Liver (tissue), 9 donors: ENCODE measurements around the gene MAP3K15. TPM values are rescaled to one million over a fixed set of nuclear protein-coding genes. Genes with fewer than 3 reads are reported as not detected.

Experiments
- DNase-seq: peaks from one replicate; pipeline ENCODE4 v3.0.0-alpha.2; 2017; ENCODE audit warnings: low spot score
- H3K27ac ChIP-seq, 2 donors: one replicate each; pipeline ENCODE4 v1.7.0; 2013; ENCODE audit warnings: inconsistent platforms in 2 of 2, low read length in 2 of 2, control low read depth in 1 of 2, low read depth in 1 of 2, mild to moderate bottlenecking in 1 of 2
- H3K27me3 ChIP-seq, 4 donors: one replicate each; pipeline versions ENCODE4 v1.6.1 to v1.7.0; 2013; ENCODE audit warnings: low read length in 3 of 4, inconsistent platforms in 1 of 4, mild to moderate bottlenecking in 1 of 4, moderate library complexity in 1 of 4; ENCODE audit not compliant: control insufficient read depth in 4 of 4, insufficient read depth in 4 of 4
- H3K36me3 ChIP-seq, 4 donors: one replicate each; pipeline versions ENCODE4 v1.6.1 to v1.7.0; 2013; ENCODE audit warnings: low read length in 3 of 4, mild to moderate bottlenecking in 3 of 4, low read depth in 1 of 4, moderate library complexity in 1 of 4; ENCODE audit not compliant: control insufficient read depth in 4 of 4, insufficient read depth in 3 of 4
- H3K4me1 ChIP-seq, 4 donors: one replicate each; pipeline versions ENCODE4 v1.6.1 to v1.7.0; 2013; ENCODE audit warnings: low read length in 3 of 4, mild to moderate bottlenecking in 3 of 4, moderate library complexity in 1 of 4; ENCODE audit not compliant: control insufficient read depth in 4 of 4, insufficient read depth in 4 of 4
- H3K4me3 ChIP-seq, 3 donors: one replicate each; pipeline versions ENCODE4 v1.6.1 to v1.7.0; 2013; ENCODE audit warnings: low read length in 3 of 3, control low read depth in 1 of 3, low read depth in 1 of 3, mild to moderate bottlenecking in 1 of 3
- H3K9ac ChIP-seq, 2 donors: one replicate each; pipeline ENCODE4 v1.7.0; 2013; ENCODE audit warnings: low read length in 2 of 2, mild to moderate bottlenecking in 2 of 2, moderate library complexity in 2 of 2, control low read depth in 1 of 2, low read depth in 1 of 2
- H3K9me3 ChIP-seq, 4 donors: one replicate each; pipeline versions ENCODE4 v1.6.1 to v1.7.0; 2013; ENCODE audit warnings: low read length in 3 of 4; ENCODE audit not compliant: control insufficient read depth in 4 of 4
- EGR1 ChIP-seq, 2 donors: IDR thresholded peaks; 2 replicates each; pipeline ENCODE4 v1.6.1; 2016 to 2018; ENCODE audit warnings: antibody characterized with exemption in 2 of 2, low read depth in 2 of 2
- FOXA1 ChIP-seq: IDR thresholded peaks from 2 replicates; pipeline ENCODE4 v1.6.1; 2016; ENCODE audit warnings: antibody characterized with exemption
- FOXA2 ChIP-seq: IDR thresholded peaks from 2 replicates; pipeline ENCODE4 v1.6.1; 2016; ENCODE audit warnings: antibody characterized with exemption
- GABPA ChIP-seq, 2 donors: IDR thresholded peaks in 1 of 2; conservative IDR thresholded peaks in 1 of 2; 2 replicates each; pipeline ENCODE4 v1.6.1; 2016; ENCODE audit warnings: antibody characterized with exemption in 2 of 2, mild to moderate bottlenecking in 1 of 2, moderate library complexity in 1 of 2
- HNF4G ChIP-seq: IDR thresholded peaks from 2 replicates; pipeline ENCODE4 v1.6.1; 2016; ENCODE audit warnings: antibody characterized with exemption
- JUND ChIP-seq, 2 donors: IDR thresholded peaks; 2 replicates each; pipeline ENCODE4 v1.6.1; 2016; ENCODE audit warnings: antibody characterized with exemption in 2 of 2
- NR2F2 ChIP-seq: IDR thresholded peaks from 2 replicates; pipeline ENCODE4 v1.6.1; 2016; ENCODE audit warnings: antibody characterized with exemption
- RAD21 ChIP-seq, 2 donors: IDR thresholded peaks; 2 replicates each; pipeline ENCODE4 v1.6.1; 2016; ENCODE audit warnings: antibody characterized with exemption in 2 of 2, mild to moderate bottlenecking in 2 of 2
- RXRA ChIP-seq, 2 donors: IDR thresholded peaks; 2 replicates each; pipeline ENCODE4 v1.6.1; 2017 to 2018; ENCODE audit warnings: antibody characterized with exemption in 2 of 2, mild to moderate bottlenecking in 1 of 2
- SP1 ChIP-seq: IDR thresholded peaks from 2 replicates; pipeline ENCODE4 v1.6.1; 2018; ENCODE audit warnings: antibody characterized with exemption, mild to moderate bottlenecking
- TAF1 ChIP-seq: conservative IDR thresholded peaks from 2 replicates; pipeline ENCODE4 v1.6.1; 2016; ENCODE audit warnings: antibody characterized with exemption, mild to moderate bottlenecking
- YY1 ChIP-seq: IDR thresholded peaks from 2 replicates; pipeline ENCODE4 v1.6.1; 2016; ENCODE audit warnings: antibody characterized with exemption, mild to moderate bottlenecking
- WGBS: extraction: QIAGEN DNeasy Blood & Tissue Kit; methylation state at CpG from one replicate; pipeline ENCODE4 v1.1.7; 2013; 5-methylcytosine and 5-hydroxymethylcytosine counted together
- polyA plus RNA-seq, 2 donors: library from polyadenylated mRNA; stranded (reverse) in 1 of 2; unstranded in 1 of 2; fragments of 200-250 nt in 1 of 2; fragments of >200 nt in 1 of 2; fragmentation: Nextera tagmentation in 1 of 2; extraction: Ambion mirVana in 1 of 2; gene quantifications; one replicate each; pipeline versions ENCODE4 v1.2.1 to v1.2.3, GENCODE V29; 2013 to 2015
- total RNA-seq, 2 donors: library from RNA; depleted of rRNA; stranded (reverse); fragments of >200 nt; gene quantifications; one replicate each; pipeline ENCODE4 v1.2.3, GENCODE V29; 2014
- TF ChIP-seq, protein P1 (sequence below): fragments of 150-350 bp; IDR thresholded peaks from 2 replicates; pipeline ENCODE4 v1.5.1; 2017; ENCODE audit warnings: improper control_type of control experiment, low read depth, low read length; ENCODE audit not compliant: missing input control
- TF ChIP-seq, protein P2 (sequence below): IDR thresholded peaks from 2 replicates; pipeline ENCODE4 v1.6.1; 2016; ENCODE audit warnings: antibody characterized with exemption, mild to moderate bottlenecking
- TF ChIP-seq, protein P3 (sequence below): IDR thresholded peaks from 2 replicates; pipeline ENCODE4 v1.6.1; 2016; ENCODE audit warnings: antibody characterized with exemption
- TF ChIP-seq, protein P4 (sequence below): IDR thresholded peaks from 2 replicates; pipeline ENCODE4 v1.6.1; 2016; ENCODE audit warnings: antibody characterized with exemption
- TF ChIP-seq, protein P5 (sequence below): IDR thresholded peaks from 2 replicates; pipeline ENCODE4 v1.6.1; 2016; ENCODE audit warnings: antibody characterized with exemption
- donor health status: healthy.
- donor health status: healthy.
- donor health status: healthy.
- donor health status: healthy.
- donor health status: healthy.

Gene MAP3K15
- total and polyA plus RNA-seq, 4 donors: 0.09 to 0.28 TPM; not detected in 2

DNA sequence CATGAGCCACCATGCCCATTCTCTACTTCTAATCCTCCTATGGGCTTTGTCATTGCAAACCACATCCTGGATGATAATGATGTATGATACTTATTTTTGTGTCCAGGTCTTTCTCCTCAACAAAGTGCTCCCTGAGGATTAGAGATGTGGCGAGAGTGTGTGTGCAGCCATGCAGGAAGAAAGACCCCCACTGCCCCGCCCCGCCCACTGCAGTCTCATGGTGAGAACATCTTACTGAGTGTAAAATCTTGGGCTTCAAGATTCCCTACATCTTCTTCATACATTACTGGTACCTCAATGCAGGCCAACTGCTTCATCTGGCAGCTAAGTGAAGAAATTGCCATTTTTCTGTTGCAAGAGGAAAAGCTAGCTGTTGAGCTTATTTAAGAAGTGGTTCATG is 25.9 kb upstream of the MAP3K15 start:
- Histone ChIP-seq H3K9me3 (no peaks in the 10 kb centered on the region), H3K9ac (no peak overlapping the region), H3K4me3 (no peak overlapping the region), H3K27me3 (peaks cover 0 to under 1% (median 0%) of the 10 kb centered on the region in 4 donors), H3K27ac (no peak overlapping the region), H3K36me3 (peaks cover 0 to 2% (median 0%) of the 10 kb centered on the region in 4 donors), H3K4me1 (no peaks in the 10 kb centered on the region)
- 100% methylated on average over 3 of the region's 3 CpGs for WGBS
- no peak for DNase-seq
- TF ChIP-seq YY1 (no peak), EGR1 (IDR thresholded peaks at IDR 0.05; ENCODE audit: low read depth in 2 of 2) (no peak), FOXA1 (no peak), FOXA2 (no peak), HNF4G (no peak)
- TF ChIP-seq, protein P1, sequence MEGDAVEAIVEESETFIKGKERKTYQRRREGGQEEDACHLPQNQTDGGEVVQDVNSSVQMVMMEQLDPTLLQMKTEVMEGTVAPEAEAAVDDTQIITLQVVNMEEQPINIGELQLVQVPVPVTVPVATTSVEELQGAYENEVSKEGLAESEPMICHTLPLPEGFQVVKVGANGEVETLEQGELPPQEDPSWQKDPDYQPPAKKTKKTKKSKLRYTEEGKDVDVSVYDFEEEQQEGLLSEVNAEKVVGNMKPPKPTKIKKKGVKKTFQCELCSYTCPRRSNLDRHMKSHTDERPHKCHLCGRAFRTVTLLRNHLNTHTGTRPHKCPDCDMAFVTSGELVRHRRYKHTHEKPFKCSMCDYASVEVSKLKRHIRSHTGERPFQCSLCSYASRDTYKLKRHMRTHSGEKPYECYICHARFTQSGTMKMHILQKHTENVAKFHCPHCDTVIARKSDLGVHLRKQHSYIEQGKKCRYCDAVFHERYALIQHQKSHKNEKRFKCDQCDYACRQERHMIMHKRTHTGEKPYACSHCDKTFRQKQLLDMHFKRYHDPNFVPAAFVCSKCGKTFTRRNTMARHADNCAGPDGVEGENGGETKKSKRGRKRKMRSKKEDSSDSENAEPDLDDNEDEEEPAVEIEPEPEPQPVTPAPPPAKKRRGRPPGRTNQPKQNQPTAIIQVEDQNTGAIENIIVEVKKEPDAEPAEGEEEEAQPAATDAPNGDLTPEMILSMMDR: no peak
- TF ChIP-seq, protein P2, sequence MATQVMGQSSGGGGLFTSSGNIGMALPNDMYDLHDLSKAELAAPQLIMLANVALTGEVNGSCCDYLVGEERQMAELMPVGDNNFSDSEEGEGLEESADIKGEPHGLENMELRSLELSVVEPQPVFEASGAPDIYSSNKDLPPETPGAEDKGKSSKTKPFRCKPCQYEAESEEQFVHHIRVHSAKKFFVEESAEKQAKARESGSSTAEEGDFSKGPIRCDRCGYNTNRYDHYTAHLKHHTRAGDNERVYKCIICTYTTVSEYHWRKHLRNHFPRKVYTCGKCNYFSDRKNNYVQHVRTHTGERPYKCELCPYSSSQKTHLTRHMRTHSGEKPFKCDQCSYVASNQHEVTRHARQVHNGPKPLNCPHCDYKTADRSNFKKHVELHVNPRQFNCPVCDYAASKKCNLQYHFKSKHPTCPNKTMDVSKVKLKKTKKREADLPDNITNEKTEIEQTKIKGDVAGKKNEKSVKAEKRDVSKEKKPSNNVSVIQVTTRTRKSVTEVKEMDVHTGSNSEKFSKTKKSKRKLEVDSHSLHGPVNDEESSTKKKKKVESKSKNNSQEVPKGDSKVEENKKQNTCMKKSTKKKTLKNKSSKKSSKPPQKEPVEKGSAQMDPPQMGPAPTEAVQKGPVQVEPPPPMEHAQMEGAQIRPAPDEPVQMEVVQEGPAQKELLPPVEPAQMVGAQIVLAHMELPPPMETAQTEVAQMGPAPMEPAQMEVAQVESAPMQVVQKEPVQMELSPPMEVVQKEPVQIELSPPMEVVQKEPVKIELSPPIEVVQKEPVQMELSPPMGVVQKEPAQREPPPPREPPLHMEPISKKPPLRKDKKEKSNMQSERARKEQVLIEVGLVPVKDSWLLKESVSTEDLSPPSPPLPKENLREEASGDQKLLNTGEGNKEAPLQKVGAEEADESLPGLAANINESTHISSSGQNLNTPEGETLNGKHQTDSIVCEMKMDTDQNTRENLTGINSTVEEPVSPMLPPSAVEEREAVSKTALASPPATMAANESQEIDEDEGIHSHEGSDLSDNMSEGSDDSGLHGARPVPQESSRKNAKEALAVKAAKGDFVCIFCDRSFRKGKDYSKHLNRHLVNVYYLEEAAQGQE: no peak
- TF ChIP-seq, protein P3, sequence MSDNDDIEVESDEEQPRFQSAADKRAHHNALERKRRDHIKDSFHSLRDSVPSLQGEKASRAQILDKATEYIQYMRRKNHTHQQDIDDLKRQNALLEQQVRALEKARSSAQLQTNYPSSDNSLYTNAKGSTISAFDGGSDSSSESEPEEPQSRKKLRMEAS: no peak

DNA sequence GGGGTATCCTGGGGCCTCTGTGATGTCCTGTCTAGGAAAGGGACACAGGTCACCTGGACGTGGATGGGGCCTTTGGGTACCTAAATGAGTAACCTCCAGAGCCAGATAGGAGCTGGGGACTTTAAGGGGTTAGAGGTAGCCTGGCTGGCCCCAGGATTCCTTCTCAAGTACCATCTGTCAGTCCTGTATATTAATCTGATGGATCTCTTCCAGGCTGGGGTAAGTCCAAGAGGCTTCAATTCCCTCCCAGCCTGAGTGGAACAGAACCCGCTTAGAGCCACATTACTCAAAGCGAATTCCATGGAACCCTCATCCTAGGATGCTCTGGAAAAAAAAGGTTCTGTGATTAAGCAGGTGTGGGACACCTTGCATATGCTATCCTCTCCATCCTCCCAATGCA is 24.8 kb upstream of the MAP3K15 start:
- no peak for DNase-seq
- Histone ChIP-seq H3K27me3 (no peaks in the 10 kb centered on the region), H3K9me3 (no peaks in the 10 kb centered on the region), H3K4me3 (no peak overlapping the region), H3K9ac (no peak overlapping the region), H3K36me3 (peaks cover 0 to 2% (median 0%) of the 10 kb centered on the region in 4 donors), H3K27ac (no peak overlapping the region), H3K4me1 (no peaks in the 10 kb centered on the region)
- 95% methylated on average over 3 of the region's 3 CpGs for WGBS
- TF ChIP-seq RAD21 (IDR thresholded peaks at IDR 0.05): no peak
- no peak for TF ChIP-seq EGR1 (IDR thresholded peaks at IDR 0.05; ENCODE audit: low read depth in 2 of 2)
- no peak for TF ChIP-seq FOXA1
- no peak for TF ChIP-seq FOXA2
- no peak for TF ChIP-seq SP1
- TF ChIP-seq, protein P4, sequence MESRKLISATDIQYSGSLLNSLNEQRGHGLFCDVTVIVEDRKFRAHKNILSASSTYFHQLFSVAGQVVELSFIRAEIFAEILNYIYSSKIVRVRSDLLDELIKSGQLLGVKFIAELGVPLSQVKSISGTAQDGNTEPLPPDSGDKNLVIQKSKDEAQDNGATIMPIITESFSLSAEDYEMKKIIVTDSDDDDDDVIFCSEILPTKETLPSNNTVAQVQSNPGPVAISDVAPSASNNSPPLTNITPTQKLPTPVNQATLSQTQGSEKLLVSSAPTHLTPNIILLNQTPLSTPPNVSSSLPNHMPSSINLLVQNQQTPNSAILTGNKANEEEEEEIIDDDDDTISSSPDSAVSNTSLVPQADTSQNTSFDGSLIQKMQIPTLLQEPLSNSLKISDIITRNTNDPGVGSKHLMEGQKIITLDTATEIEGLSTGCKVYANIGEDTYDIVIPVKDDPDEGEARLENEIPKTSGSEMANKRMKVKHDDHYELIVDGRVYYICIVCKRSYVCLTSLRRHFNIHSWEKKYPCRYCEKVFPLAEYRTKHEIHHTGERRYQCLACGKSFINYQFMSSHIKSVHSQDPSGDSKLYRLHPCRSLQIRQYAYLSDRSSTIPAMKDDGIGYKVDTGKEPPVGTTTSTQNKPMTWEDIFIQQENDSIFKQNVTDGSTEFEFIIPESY: no peak
- TF ChIP-seq HNF4G: no peak
- no peak for TF ChIP-seq TAF1
- TF ChIP-seq YY1: no peak
- no peak for TF ChIP-seq NR2F2
- TF ChIP-seq, protein P1: no peak
- TF ChIP-seq RXRA (IDR thresholded peaks at IDR 0.05): no peak
- TF ChIP-seq, protein P5, sequence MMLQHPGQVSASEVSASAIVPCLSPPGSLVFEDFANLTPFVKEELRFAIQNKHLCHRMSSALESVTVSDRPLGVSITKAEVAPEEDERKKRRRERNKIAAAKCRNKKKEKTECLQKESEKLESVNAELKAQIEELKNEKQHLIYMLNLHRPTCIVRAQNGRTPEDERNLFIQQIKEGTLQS: no peak
- no peak for TF ChIP-seq GABPA (IDR thresholded peaks at IDR 0.05 in 1 of 2, conservative IDR thresholded peaks at IDR 0.05 in 1 of 2)
- TF ChIP-seq, protein P3: no peak
- TF ChIP-seq, protein P2: no peak
- TF ChIP-seq JUND (IDR thresholded peaks at IDR 0.05): no peak
